ENCODE measurements around the gene NEXMIF.

The NEXMIF gene

DNA sequence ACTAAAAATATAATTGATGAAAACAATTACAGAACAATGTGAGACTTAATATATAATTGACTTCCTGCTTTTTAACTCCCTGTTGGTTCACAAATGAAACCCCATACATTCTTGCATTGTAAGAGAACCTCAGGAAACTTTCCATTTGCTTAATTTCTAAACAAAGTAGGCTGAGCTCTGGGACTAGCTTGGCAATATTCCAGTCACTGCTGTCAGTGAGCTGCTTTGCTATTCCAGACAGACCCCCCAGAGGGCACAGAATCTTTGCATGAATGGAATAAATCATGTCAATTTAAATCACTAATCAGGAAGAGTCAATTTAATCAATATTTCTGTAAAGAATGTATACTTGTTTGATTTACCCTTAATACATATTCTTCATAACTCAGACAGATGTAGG, 110.6 kb downstream of the NEXMIF start:
- H3K9ac ChIP-seq (ENCODE audit: low read depth, low read length, poor library complexity, severe bottlenecking), result no peak overlapping the region
- TF ChIP-seq EZH2phosphoT487 (IDR thresholded peaks at IDR 0.05; ENCODE audit: borderline replicate concordance), result no peak
- no peak for TF ChIP-seq CTCF (conservative IDR thresholded peaks at IDR 0.05; ENCODE audit: low read length)
- no peaks in the 10 kb centered on the region for H3K9me3 ChIP-seq (ENCODE audit: insufficient read depth, low read depth, low read length)
- no peaks in the 10 kb centered on the region for H3K9me2 ChIP-seq (replicated peaks; ENCODE audit: low read depth, low read length)
- H3F3A ChIP-seq (ENCODE audit: low read depth), result no peaks in the 10 kb centered on the region
- H3K4me2 ChIP-seq (ENCODE audit: low read depth, low read length, poor library complexity, severe bottlenecking), result no peak overlapping the region
- H3K4me1 ChIP-seq (ENCODE audit: insufficient read depth, low read length, poor library complexity, severe bottlenecking), result no peaks in the 10 kb centered on the region
- H3K27me3 ChIP-seq (ENCODE audit: insufficient read depth, low read length, poor library complexity, severe bottlenecking), result no peaks in the 10 kb centered on the region
- no peaks in the 10 kb centered on the region for H3K79me2 ChIP-seq (ENCODE audit: insufficient read depth, low read length)
- H3K36me3 ChIP-seq (ENCODE audit: insufficient read depth, low read length), result no peaks in the 10 kb centered on the region
- no peak overlapping the region for H2AFZ ChIP-seq (ENCODE audit: low read length)
- no peak overlapping the region for H3K4me3 ChIP-seq (ENCODE audit: low read length, poor library complexity, severe bottlenecking)
- no peaks in the 10 kb centered on the region for H4K20me1 ChIP-seq (ENCODE audit: insufficient read depth, low read length, poor library complexity, severe bottlenecking)

- no peaks in the 10 kb centered on the region for H4K20me1 ChIP-seq (ENCODE audit: insufficient read depth, low read length, poor library complexity, severe bottlenecking)
- H3K9ac ChIP-seq (ENCODE audit: low read depth, low read length, poor library complexity, severe bottlenecking), result no peak overlapping the region
- no peak overlapping the region for H3K4me2 ChIP-seq (ENCODE audit: low read depth, low read length, poor library complexity, severe bottlenecking)
- H3F3A ChIP-seq (ENCODE audit: low read depth), result no peaks in the 10 kb centered on the region
- no peak overlapping the region for H3K4me3 ChIP-seq (ENCODE audit: low read length, poor library complexity, severe bottlenecking)
- TF ChIP-seq CTCF (conservative IDR thresholded peaks at IDR 0.05; ENCODE audit: low read length), result no peak
- no peak for TF ChIP-seq EZH2phosphoT487 (IDR thresholded peaks at IDR 0.05; ENCODE audit: borderline replicate concordance)
- no peaks in the 10 kb centered on the region for H3K4me1 ChIP-seq (ENCODE audit: insufficient read depth, low read length, poor library complexity, severe bottlenecking)
- no peaks in the 10 kb centered on the region for H3K9me3 ChIP-seq (ENCODE audit: insufficient read depth, low read depth, low read length)
- H3K79me2 ChIP-seq (ENCODE audit: insufficient read depth, low read length), result no peaks in the 10 kb centered on the region
- H2AFZ ChIP-seq (ENCODE audit: low read length), result no peak overlapping the region
- H3K9me2 ChIP-seq (replicated peaks; ENCODE audit: low read depth, low read length), result no peaks in the 10 kb centered on the region
- no peaks in the 10 kb centered on the region for H3K36me3 ChIP-seq (ENCODE audit: insufficient read depth, low read length)
- H3K27me3 ChIP-seq (ENCODE audit: insufficient read depth, low read length, poor library complexity, severe bottlenecking), result no peaks in the 10 kb centered on the region
Observed at GRCh38 chrX:74804574-74804973, 120.7 kb downstream of the NEXMIF start.

DNA sequence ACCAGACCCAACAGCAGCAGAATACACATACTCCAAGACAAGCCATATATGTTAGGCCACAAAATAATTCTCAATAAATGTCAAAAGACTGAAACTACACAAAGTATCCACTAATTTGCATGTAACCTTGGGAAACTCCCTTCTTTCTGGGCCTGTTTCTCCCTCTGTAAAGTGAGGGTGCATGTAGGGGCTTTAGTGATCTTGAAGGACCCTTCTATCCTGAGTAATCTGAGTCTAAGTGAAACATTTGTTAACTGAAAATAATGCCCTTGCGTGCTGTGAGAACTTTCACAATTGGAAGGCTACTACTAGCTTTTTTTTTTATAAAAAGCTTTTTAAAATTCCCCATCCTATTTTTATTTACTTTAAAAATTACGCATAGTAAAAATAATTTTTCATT, 125.2 kb downstream of the NEXMIF start:
- no peak overlapping the region for H3K9ac ChIP-seq (ENCODE audit: low read depth, low read length, poor library complexity, severe bottlenecking)
- TF ChIP-seq EZH2phosphoT487 (IDR thresholded peaks at IDR 0.05; ENCODE audit: borderline replicate concordance) (no peak), CTCF (conservative IDR thresholded peaks at IDR 0.05; ENCODE audit: low read length) (no peak)
- no peaks in the 10 kb centered on the region for H3F3A ChIP-seq (ENCODE audit: low read depth)
- H3K4me2 ChIP-seq (ENCODE audit: low read depth, low read length, poor library complexity, severe bottlenecking), result no peak overlapping the region
- H3K79me2 ChIP-seq (ENCODE audit: insufficient read depth, low read length), result no peaks in the 10 kb centered on the region
- H3K4me3 ChIP-seq (ENCODE audit: low read length, poor library complexity, severe bottlenecking), result no peak overlapping the region
- H3K9me2 ChIP-seq (replicated peaks; ENCODE audit: low read depth, low read length), result no peaks in the 10 kb centered on the region
- no peak overlapping the region for H2AFZ ChIP-seq (ENCODE audit: low read length)
- H3K27me3 ChIP-seq (ENCODE audit: insufficient read depth, low read length, poor library complexity, severe bottlenecking), result no peaks in the 10 kb centered on the region
- H3K36me3 ChIP-seq (ENCODE audit: insufficient read depth, low read length), result no peaks in the 10 kb centered on the region
- H3K4me1 ChIP-seq (ENCODE audit: insufficient read depth, low read length, poor library complexity, severe bottlenecking), result no peaks in the 10 kb centered on the region
- H3K9me3 ChIP-seq (ENCODE audit: insufficient read depth, low read depth, low read length), result no peaks in the 10 kb centered on the region
- H4K20me1 ChIP-seq (ENCODE audit: insufficient read depth, low read length, poor library complexity, severe bottlenecking), result no peaks in the 10 kb centered on the region
